ENCODE results near the gene MORC3. TPM values are rescaled to one million over a fixed set of nuclear protein-coding genes. Genes with fewer than 3 reads are reported as not detected.

MORC3 gene, protein sequence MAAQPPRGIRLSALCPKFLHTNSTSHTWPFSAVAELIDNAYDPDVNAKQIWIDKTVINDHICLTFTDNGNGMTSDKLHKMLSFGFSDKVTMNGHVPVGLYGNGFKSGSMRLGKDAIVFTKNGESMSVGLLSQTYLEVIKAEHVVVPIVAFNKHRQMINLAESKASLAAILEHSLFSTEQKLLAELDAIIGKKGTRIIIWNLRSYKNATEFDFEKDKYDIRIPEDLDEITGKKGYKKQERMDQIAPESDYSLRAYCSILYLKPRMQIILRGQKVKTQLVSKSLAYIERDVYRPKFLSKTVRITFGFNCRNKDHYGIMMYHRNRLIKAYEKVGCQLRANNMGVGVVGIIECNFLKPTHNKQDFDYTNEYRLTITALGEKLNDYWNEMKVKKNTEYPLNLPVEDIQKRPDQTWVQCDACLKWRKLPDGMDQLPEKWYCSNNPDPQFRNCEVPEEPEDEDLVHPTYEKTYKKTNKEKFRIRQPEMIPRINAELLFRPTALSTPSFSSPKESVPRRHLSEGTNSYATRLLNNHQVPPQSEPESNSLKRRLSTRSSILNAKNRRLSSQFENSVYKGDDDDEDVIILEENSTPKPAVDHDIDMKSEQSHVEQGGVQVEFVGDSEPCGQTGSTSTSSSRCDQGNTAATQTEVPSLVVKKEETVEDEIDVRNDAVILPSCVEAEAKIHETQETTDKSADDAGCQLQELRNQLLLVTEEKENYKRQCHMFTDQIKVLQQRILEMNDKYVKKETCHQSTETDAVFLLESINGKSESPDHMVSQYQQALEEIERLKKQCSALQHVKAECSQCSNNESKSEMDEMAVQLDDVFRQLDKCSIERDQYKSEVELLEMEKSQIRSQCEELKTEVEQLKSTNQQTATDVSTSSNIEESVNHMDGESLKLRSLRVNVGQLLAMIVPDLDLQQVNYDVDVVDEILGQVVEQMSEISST
- total RNA-seq: 10 to 100 TPM; 36.4 to 71.1 (median 48.9) TPM

DNA sequence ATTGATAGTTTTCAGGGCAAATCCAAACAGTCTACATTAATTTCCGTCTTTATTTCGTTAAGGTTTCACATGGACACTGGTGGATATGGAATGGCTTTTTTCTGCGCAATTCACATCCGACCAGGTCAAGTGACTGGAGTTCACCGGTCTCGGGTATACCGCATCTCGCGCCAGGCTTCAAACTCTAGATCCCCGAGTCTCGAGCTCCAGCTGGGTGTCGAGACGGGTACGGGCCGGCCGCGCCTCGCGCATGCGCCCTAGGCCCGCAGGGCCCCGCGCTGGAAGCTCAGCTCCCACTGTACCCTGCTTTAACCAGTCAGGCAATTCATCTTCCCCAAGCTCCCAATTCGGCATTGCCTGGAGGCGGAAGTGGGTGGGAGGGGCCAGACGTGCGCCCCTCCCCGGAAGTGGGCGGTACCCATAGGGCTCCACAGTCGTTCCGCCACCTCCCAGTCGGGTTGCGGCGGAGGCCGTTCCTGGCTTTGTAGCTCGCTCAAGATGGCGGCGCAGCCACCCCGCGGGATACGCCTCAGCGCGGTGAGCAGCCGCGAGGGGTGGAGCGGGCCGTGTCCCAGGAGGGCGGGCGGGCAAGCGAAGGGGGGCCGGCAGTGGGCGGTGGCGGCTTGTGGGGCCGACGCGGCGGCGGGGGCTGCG is at the start of gene MORC3:
Gene MORC3 (plus strand): TSS at position 431 of the 654 bp plus-strand sequence. CDS start 68 bp downstream, at position 499.
- TF ChIP-seq, protein P1, sequence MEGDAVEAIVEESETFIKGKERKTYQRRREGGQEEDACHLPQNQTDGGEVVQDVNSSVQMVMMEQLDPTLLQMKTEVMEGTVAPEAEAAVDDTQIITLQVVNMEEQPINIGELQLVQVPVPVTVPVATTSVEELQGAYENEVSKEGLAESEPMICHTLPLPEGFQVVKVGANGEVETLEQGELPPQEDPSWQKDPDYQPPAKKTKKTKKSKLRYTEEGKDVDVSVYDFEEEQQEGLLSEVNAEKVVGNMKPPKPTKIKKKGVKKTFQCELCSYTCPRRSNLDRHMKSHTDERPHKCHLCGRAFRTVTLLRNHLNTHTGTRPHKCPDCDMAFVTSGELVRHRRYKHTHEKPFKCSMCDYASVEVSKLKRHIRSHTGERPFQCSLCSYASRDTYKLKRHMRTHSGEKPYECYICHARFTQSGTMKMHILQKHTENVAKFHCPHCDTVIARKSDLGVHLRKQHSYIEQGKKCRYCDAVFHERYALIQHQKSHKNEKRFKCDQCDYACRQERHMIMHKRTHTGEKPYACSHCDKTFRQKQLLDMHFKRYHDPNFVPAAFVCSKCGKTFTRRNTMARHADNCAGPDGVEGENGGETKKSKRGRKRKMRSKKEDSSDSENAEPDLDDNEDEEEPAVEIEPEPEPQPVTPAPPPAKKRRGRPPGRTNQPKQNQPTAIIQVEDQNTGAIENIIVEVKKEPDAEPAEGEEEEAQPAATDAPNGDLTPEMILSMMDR (IDR thresholded peaks at IDR 0.05; ENCODE audit: low read depth): no peak

GRCh38 chr21:36274128-36274527 is 45.9 kb upstream of the MORC3 start:
- TF ChIP-seq, protein P1 (IDR thresholded peaks at IDR 0.05; ENCODE audit: low read depth): no peak

DNA sequence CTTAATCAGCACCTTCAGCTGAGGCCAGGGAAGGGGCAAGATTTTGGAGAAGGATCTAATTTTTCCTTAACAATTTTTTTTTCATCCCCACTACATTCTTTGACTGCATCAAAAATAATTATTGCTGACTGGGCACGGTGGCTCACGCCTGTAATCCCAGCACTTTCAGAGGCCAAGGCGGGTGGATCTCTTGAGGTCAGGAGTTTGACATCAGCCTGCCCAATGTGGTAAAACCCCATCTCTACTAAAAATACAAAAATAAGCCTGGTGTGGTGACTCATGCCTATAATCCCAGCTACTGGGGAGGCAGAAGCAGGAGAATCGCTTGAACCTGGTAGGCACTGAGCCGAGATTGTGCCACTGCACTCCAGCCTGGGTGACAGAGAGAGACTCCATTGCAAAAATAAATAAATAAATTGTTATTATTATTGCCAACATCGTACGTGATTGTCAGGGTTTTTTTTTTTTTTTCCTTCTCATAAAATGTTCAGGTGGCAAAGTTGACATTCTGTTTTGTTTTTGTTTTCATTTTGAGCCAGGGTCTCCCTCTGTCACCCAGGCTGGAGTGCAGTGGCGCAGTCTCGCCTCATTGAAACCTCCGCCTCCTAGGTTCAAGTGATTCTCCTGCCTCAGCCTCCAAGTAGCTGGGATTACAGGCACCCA is 37.3 kb upstream of the MORC3 start:
- TF ChIP-seq, protein P1 (IDR thresholded peaks at IDR 0.05; ENCODE audit: low read depth): no peak

DNA sequence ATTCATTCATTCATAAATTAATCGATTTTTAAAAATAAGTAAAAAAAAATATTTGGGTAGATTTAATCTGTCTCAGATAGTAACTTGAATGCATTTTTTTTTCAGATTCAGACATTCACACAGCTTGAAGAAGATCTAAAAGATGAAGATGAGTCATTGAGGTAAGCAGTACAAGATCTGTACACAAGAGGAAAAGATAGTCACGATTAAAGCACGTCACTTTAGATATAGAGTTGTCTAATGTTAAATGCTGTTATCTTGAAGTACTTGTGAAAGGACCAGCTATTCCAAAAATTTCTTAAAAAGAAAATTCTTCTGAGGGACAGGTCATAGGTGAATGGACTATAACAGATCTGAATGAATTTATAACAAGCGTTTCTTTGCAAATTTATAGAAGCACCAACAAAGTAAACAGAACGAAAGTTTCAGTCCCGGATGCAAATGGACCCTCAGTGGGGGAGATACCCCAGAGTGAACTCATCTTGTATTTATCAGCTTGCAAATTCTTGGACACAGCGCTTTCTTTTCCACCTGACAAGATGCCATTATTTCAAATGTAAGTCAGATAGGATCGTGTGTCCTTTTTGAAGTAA is 31.2 kb upstream of the MORC3 start:
- TF ChIP-seq, protein P1 (IDR thresholded peaks at IDR 0.05; ENCODE audit: low read depth): no peak

DNA sequence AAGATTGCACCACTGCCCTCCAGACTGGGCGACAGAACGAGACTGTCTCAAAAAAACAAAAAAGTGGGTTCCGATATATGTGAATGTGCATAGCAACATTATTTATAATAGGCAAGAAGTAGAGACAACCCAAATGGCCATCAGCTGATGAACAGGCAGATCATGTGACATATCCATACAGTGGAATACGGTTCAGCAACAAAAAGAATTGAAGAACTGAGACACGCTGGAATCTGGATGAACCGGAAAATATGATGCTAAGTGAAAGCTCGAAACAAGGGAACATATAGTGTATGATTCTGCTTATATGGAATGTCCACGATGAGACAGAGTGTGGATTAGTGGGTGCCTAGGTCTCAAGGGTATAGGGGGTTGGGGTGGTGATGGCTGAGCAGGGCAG is 28.5 kb upstream of the MORC3 start:
- TF ChIP-seq, protein P1 (IDR thresholded peaks at IDR 0.05; ENCODE audit: low read depth): no peak

DNA sequence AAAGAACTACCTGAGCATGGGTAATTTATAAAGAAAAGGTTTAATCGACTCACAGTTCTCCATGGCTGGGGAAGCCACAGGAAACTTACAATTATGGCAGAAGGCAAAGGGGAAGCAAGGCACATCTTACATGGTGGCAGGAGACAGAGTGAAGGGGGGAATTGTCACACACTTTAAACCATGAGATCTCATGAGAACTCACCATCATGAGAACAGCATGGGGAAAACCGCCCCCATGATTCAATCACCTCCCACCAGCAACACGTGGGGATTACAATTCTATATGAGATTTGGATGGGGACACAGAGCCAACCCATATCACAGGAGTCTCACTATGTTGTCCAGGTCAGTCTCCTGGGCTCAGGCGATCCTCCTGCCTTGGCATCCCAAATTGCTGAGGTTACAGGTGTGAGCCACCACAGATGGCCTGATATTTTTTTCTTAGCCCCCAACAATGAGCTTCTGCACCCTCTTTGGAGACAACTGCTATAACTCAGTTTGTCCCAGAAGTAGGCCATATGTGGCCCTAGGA is 22.5 kb upstream of the MORC3 start:
- TF ChIP-seq, protein P1 (IDR thresholded peaks at IDR 0.05; ENCODE audit: low read depth): no peak

Measured in subcutaneous adipose tissue (tissue), 4 donors.